B cell (primary cell): ENCODE data around the gene AUTS2.

Source experiments
- EZH2 ChIP-seq: IDR thresholded peaks from 2 replicates; pipeline ENCODE4 v1.6.1; 2012; ENCODE audit warnings: borderline replicate concordance, low read depth, mild to moderate bottlenecking, moderate library complexity, low read length; ENCODE audit not compliant: insufficient read depth, poor library complexity, severe bottlenecking
- TF ChIP-seq, protein P1 (sequence below): fragments of 200-600 bp; IDR thresholded peaks from one replicate; pipeline ENCODE4 v1.8.0; 2022; ENCODE audit warnings: antibody characterized with exemption, mild to moderate bottlenecking

DNA sequence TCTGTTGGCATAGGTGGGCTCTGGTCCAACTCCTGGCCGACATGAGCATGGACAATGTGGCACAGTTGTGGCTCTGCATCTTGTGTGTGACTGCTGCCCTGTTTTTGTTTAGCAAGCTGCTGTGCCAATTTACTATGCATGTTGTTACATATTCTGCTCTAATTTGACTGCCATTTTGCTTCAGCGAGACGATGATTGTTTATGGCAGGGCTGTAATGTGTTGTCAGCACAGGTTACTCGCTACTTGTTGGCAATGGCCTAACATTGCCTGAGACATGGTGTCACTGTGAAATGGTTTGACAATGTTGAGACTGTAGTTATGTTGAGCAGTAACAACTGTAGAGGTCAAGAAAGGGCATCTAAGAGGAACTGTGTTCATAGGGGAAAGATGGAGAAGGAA lies 659.6 kb downstream of the AUTS2 start:
- TF ChIP-seq, protein P1, sequence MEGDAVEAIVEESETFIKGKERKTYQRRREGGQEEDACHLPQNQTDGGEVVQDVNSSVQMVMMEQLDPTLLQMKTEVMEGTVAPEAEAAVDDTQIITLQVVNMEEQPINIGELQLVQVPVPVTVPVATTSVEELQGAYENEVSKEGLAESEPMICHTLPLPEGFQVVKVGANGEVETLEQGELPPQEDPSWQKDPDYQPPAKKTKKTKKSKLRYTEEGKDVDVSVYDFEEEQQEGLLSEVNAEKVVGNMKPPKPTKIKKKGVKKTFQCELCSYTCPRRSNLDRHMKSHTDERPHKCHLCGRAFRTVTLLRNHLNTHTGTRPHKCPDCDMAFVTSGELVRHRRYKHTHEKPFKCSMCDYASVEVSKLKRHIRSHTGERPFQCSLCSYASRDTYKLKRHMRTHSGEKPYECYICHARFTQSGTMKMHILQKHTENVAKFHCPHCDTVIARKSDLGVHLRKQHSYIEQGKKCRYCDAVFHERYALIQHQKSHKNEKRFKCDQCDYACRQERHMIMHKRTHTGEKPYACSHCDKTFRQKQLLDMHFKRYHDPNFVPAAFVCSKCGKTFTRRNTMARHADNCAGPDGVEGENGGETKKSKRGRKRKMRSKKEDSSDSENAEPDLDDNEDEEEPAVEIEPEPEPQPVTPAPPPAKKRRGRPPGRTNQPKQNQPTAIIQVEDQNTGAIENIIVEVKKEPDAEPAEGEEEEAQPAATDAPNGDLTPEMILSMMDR = no peak
- no peak for TF ChIP-seq EZH2
